Panc1 (cell line): Measurements from ENCODE around the gene PARD6G.

ENCODE experiments used
- CTCF ChIP-seq: fragments of 450-650 bp; IDR thresholded peaks from 2 replicates; pipeline ENCODE4 v1.5.1; 2017; ENCODE audit warnings: mild to moderate bottlenecking
- POLR2AphosphoS5 ChIP-seq: IDR thresholded peaks from 2 replicates; pipeline ENCODE4 v1.6.1; 2012; ENCODE audit warnings: mild to moderate bottlenecking, low read depth, low read length, moderate library complexity

DNA sequence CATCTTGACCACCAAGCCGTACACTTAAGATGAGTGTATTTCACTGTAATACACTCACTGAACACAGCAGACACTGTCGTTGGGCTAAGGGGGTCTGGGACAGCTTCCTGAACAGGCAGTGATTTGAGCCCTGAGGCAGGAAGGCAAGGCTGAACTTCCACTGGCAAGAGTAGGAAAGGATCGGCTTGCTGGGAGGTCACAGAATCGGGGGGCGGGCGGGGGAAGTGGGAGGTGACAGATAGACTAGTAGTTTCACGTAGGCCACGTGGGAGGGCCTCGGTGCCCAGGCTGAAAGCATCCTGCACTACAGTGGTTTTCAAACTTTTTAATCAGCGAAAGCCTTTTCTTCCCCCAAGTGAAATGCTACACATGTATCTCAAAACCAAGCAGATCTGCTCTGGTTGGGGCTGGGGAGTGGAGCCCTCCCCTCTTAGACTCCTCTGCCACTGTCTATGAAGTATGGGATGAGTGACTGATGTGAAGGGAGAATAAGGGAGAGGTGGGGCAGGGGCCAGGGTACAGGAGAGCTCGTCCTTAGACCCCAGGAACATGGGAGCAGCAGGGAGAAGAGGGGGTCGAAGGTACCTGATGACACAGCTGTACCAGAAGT, 8.6 kb downstream of the PARD6G start:
- TF ChIP-seq CTCF = no peak
- TF ChIP-seq POLR2AphosphoS5 = no peak
